ENCODE measurements around the gene MACF1.
A peak's percentile ranks its signal among the peaks of the same experiment; 100 is the strongest.

Gene MACF1

DNA sequence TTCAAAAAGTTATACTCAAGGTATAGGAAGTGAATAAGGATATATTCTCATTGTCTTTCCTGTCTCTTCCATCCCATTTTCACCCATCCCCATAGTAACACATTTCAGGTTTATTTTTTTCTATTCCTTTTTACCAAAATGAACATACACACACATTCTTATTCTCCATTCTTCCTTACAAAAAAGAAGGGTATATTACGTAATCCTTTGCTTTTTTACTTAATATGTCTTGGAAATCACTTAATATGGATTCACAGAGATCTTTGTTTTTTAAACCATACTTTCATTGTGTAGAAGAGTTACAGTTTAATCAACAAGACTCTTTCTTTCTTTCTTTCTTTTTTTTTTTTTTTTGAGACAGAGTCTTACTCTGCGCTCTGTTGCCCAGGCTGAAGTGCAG, 158.8 kb downstream of the MACF1 start:
- no peak for DNase-seq

DNA sequence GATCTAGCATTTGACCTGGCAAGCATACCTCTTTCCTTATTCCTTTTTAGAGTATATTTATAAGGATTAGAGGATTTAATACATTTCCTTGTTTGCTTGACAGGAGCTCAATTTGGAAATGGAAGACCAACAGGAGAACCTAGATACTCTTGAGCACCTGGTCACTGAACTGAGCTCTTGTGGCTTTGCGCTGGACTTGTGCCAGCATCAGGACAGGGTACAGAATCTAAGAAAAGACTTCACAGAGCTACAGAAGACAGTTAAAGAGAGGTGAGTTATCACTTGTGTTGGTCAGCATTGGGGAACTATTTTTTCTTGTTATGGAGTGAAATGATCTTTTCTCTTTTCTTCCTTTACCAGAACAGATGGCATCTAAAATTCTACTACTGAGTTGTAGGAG, 163.6 kb downstream of the MACF1 start:
- no peak for DNase-seq

DNA sequence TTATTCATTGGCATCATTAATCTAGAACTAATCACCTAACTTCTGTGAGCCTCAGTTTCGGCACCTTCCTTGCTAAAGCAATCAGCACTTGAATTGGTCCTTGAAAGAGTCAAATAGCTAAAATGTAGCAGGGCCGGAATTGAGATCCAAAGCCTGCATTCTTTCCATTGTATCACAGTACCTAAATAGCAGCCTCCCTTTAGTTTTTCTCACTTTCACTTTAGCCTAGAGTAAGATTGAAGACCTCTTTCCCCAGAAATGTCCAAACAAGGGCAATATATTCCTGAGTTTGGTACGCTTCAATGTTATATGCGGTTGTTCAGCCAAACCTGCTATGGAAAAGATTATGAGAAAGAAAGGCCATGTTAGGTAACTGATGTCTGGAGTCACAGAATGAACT, 165.1 kb downstream of the MACF1 start:
- DNase-seq: no peak

DNA sequence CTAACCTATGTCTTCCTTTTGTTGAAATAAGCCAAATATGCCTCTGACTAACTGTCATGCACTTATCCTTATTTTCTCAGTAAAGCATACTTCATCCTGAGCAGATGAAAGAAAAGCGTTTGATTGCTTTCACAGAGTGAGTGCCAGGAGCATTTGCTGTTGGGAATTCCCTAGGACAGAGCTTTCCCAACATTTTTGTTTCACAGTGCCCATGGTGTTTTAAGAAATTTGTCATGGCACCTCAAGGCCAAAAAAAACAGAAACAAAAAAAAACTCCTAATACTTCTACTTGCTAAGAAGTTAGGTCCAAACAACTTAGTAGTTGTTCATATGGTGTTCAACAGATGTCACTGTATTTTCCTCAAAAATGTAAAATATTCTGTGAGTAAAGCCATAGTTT, 166.1 kb downstream of the MACF1 start:
- no peak for DNase-seq

DNA sequence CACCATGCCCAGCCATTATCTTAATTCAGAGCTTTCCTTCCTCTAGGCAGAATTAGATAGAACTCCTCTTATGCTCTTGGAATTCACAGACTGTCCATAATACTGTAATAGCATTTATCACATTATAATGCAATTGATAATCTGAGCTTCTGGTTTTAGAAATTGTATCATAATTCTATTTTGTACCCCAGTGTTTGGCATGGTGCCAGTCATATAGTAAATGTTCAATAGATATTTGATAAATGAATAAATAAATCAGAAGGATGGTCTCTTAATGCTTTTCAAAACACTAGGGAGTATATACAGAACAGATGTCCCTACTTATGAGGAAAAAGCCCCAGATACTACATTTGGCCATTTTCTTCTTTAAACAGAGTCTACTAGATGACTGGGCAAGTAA, 167.6 kb downstream of the MACF1 start:
- no peak for DNase-seq

DNA sequence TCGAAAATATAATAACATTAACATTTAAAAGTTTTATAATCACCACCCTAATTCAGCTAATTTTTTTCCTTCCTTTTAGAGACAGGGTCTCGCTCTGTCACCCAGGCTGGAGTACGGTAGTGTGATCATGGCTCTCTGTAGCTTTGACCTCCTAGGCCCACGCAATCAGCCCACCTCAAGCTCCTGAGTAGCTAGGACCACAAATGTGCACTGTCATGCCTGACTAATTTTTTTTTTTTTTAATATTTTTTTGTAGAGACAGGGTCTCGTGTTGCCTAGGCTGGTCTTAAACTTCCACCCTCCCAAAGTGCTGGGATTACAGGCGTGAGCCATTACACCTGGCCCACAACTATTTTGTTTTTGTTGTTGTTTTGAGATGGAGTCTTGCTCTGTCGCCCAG, 172.2 kb downstream of the MACF1 start:
- no peak for DNase-seq

DNA sequence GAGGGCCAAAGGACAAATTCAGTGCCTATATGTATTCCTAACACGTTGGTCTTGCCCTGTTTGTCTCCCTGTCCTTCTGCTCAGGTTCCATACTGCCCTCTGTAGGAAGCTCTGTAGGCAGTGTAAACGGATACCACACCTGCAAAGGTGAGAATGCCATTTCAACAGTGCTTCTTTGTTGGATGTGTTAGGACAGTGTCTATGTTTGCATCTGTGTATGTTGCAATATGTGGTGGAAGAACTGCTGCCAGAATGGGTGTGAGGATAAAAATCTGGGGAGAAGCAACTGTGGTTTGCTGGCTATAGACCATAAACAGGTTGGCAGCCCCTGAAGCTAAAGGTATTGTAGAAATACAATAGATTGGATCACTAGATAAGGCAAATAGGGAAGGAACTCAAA, 173.9 kb downstream of the MACF1 start:
- DNase-seq: no peak

DNA sequence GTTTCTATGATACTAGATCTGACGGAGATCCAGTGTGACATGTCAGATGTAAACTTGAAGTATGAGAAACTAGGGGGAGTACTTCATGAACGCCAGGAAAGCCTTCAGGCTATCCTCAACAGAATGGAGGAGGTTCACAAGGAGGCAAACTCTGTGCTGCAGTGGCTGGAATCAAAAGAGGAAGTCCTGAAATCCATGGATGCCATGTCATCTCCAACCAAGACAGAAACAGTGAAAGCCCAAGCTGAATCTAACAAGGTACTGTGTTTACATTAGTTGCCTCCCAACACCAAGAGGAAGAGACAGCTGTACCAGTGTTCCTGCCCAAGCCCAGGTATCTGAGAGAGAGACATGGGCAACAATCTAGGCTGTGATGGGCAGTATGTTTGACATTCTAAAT, 174.7 kb downstream of the MACF1 start:
- DNase-seq: no peak

DNA sequence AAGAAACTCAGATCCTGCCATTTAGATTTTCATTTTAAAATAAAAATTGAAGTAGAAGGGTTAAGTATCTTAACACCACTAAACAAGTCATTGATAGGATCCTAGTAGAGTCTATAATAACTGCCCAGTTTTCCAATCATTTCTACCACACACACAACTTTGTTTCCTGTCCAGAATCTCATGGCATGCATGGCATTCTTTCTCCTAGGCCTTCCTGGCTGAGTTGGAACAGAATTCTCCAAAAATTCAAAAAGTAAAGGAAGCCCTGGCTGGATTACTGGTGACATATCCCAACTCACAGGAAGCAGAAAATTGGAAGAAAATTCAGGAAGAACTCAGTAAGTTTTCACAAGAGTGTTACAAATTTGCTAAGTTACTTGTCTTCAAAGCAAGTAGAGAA, 175.5 kb downstream of the MACF1 start:
- DNase-seq: no peak

DNA sequence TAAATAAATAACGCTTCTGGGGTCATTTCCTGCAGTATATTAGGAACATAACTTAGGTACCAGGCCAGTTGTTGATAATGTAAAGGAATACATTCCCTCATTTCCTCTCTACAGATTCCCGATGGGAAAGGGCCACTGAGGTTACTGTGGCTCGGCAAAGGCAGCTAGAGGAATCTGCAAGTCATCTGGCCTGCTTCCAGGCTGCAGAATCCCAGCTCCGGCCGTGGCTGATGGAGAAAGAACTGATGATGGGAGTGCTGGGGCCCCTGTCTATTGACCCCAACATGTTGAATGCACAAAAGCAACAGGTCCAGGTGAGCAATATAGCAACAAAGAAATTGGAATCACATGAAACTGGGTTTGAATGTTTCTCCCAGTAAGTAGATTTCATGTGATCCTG, 177.3 kb downstream of the MACF1 start:
- DNase-seq: no peak

DNA sequence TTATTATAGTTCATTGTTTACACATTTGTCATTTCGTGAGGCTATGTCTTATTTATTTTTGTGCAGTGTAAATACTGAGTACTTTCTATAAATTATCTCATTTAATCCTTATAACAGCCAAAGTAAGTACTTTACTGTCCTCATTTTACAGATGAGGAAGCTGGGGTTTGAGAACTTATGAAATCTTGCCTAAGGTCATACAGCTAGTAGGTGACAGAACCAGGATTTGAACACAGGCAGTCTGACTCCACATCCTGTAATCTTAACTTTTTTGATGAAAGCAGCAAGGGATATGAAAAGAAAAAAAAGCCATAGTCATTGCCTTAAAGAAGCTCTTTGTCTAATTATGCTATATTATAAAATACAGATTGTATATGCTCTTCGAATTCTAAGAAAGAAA, 179.8 kb downstream of the MACF1 start:
- no peak for DNase-seq

DNA sequence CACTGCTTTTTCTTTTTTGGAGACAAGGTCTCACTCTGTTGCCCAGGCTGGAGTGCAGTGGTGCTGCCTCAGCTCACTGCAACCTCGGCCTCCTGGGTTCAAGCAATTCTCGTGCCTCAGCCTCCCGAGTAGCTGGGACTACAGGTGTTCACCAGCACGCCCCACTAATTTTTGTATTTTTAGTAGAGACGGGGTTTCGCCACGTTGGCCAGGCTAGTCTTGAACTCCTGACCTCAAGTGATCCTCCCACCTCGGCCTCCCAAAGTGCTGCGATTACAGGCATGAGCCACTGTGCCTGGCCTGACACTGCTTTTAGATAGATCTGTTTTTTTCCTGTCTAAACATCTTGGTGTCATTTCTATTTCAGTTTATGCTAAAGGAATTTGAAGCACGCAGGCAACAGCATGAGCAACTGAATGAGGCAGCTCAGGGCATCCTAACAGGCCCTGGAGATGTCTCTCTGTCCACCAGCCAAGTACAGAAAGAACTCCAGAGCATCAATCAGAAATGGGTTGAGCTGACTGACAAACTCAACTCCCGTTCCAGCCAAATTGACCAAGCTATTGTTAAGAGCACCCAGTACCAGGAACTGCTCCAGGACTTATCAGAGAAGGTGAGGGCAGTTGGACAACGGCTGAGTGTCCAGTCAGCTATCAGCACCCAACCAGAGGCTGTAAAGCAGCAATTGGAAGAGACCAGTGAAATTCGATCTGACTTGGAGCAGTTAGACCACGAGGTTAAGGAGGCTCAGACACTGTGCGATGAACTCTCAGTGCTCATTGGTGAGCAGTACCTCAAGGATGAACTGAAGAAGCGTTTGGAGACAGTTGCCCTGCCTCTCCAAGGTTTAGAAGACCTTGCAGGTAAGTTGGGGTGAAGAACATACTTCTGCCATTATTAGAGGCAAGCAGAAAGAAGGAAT, 180.8 kb downstream of the MACF1 start:
- no peak for DNase-seq

DNA sequence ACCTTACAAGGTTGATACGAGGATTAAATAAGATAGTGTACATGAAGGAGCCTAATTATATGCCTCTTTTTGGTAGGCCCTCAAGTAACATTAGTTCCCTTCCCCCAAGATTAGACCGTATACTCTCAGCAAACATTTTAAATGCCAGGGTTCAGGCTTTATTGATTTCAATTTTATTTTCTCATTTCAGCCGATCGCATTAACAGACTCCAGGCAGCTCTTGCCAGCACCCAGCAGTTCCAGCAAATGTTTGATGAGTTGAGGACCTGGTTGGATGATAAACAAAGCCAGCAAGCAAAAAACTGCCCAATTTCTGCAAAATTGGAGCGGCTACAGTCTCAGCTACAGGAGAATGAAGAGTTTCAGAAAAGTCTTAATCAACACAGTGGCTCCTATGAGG, 182.5 kb downstream of the MACF1 start:
- no peak for DNase-seq

DNA sequence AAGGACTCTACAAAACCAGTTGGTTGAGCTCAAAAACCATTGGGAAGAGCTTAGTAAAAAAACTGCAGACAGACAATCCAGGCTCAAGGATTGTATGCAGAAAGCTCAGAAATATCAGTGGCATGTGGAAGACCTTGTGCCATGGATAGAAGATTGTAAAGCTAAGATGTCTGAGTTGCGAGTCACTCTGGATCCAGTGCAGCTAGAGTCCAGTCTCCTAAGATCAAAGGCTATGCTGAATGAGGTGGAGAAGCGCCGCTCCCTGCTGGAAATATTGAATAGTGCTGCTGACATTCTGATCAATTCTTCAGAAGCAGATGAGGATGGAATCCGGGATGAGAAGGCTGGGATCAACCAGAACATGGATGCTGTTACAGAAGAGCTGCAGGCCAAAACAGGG, 183.0 kb downstream of the MACF1 start:
- DNase-seq: no peak

DNA sequence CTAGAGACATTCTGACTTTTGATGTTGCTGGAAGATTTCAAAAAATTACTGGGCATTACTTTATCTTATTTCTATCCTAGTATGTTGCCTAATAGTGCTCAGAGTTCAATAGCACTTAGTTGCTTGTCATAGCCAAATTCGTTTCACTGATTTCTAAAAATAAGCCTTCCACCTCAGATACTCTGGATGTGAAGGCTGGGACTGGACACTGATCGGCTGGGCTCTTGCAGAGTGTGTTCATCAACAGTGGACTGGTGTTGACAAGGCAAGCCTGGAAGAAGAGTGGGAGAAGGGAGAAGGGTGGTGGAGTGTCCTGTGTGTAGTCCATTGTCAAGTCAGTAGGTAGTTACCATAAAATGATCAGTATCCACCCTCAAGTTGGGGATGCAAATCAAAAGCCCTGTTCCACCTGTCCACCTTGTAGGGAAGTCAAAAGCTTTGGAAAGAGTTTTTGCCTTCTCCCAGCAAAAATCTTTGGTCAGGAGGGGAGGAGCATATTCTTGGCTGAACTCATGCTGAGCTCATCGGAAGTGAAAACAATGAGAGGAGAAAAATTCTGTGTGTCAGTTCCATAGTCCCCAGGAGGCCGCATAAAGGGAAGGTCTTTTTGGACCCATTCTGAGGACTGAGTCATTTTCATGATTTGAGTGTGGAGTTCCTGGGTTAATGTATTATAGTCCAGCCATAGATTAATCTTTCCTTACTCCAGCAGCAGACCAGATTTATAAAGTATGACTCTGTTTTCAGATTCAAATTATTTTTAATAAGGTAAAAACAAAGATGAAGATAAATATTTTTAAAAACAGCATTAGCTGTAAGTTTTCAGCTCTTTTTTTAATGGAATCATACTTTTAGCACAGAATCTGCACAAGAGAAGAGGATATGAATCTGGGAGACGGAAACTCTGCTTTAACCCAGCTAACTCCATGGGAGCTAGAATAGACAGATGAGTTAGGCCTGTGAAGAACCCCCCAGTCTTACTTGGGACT, 187.5 kb downstream of the MACF1 start:
- peak; percentile 12 for DNase-seq

DNA sequence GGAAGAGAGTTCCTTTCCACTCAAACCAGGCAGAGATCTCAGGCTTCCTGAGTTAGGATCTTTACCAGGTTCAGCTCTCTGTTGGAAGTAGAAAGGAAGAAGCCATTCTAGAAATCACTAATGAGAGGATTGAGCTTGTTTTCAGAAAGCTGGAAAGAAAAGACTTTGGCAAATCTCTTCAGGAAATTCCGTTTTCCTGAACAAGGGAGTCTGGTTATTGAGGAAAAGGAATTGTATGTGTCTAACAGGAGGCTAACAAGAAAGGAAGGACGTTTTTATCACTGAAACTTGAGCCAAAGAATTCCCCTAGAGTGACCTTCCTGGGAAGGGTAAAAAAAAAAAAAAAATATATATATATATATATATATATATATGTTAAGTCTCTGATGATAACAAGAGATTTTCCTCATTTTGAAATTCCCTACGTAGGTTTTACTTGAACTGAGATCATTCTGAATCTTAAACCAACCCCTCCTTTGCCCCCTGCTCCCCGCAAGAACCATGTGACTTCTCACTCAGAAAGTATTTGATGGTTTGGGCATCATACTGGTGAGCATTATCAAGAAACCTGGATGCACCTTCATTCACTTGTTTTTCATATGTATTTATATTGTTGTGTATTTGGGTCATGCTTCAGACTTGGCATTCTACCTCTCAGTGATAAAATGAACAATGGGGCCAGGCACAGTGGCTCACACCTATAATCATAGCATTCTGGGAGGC, 188.5 kb downstream of the MACF1 start:
- DNase-seq: no peak

DNA sequence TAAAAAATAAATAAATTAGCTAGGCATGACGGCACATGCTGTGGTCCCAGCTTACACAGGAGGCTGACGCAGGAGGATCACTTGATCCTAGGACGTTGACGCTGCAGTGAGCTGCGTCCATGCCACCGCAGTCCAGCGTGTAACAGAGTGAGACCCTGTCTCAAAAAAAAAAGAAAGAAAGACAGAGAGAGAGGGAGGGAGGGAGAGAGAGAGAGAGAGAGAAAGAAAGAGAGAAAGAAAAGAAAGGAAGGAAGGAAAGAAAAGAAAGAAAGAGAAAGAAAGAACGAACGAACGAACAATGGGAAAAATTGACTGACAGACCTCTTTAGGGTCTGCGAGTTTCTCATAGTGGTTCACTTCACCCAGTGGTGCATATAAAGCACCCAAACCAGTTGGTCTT, 189.2 kb downstream of the MACF1 start:
- DNase-seq: no peak

DNA sequence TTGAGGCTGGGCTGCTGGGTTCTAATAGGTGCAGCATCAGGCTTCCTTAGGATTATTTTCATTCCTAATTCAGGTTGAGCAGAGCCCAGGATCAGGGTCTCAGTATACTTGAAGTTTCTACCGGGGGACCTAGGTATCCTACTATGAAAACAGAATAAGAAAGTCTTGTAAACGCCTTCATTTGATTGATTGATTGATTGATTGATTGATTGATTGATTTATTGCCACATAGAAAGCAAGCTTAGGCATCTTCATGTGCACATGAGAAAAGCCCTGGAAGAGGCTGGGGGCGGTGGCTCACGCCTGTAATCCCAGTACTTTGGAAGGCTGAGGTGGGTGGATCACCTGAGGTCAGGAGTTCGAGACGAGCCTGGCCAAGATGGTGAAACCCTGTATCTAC, 189.6 kb downstream of the MACF1 start:
- no peak for DNase-seq

DNA sequence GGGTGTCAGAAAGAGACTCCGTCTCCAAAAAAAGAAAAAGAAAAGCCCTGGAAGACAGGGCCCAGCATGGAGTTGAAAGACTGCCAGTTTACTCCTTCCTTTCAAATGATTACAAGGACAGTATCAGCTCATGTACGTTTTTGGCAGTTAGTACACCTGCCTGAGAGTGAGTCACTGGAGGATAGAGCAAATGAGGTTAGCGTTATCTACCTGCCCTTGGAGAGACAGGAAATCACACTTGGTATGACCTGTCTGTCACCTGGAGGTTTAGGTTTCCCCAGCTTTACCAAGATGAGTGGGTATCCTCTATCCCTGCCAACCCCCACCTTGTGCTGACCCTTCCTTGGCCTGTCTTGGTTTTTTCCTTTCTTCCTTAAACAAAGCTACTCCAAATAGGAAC, 190.1 kb downstream of the MACF1 start:
- peak; percentile 25 for DNase-seq

DNA sequence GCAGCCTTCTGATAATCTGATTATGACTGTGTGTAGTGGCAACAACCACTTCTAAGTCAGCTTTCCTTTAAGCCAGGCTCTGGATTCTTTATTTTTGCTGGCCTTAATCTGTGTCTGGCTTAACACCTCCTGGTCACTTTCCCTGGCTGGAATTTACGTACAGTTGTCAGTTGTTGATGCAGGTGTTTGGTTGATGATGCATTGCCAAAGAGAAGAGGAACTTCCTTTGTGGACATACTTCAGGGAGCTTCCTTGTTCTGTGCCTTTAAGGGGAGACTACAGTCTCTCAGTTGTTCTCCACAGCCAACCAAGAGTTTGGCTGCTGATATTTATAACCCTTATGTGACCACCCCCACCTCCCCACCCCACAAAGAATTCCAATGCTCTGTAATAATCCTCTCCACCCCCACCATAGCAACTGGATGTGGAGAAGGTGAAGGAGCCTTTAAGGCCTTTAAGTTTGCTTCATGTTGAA, 190.9 kb downstream of the MACF1 start:
- no peak for DNase-seq

DNA sequence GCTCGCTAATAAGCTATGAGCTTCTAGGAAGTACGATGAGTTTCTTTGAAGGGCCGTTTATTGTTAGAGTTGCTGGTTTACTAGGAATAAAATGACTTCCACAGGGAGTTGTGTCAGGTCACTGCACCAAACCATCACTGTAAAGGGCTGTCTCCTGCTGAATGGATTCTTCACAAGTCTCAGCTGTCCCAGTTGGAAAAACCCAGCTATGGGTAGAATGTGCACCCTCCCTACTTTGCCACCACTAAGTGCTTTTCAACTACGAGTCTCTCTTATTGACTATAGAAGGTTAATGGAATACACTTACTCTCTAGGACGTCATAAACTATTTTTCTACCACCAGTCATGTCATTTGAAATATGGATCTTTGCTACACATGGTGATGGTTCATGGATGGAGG, 192.2 kb downstream of the MACF1 start:
- DNase-seq: no peak

DNA sequence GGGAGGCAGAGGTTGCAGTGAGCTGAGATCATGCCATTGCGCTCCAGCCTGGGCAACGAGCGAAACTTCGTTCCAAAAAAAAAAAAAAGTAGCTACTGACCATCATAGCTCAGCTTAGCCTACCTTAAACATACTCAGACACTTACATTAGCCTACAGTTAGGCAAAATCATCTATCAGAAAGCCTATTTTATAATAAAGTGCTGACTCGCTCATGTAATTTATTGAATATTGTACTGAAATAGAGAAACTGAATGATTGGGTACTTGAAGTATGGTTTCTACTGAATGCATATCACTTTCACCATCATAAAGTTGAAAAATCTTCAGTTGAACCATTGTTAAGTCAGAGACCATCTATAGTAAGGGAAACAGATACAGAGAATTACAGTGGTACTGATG, 193.0 kb downstream of the MACF1 start:
- DNase-seq: no peak

Measured in stimulated activated CD4-positive, alpha-beta T cell treated with anti-CD3 and anti-CD28 coated beads, Interleukin-4, amount 100 ng/mL, for 24 hours (primary cell).